GM19240 (cell line): ENCODE measurements around the gene FAM168A.

Source experiments
- DNase-seq: peaks from one replicate; pipeline ENCODE4 v3.0.0; 2011; ENCODE audit warnings: low spot score; ENCODE audit not compliant: insufficient read length

FAM168A gene, protein sequence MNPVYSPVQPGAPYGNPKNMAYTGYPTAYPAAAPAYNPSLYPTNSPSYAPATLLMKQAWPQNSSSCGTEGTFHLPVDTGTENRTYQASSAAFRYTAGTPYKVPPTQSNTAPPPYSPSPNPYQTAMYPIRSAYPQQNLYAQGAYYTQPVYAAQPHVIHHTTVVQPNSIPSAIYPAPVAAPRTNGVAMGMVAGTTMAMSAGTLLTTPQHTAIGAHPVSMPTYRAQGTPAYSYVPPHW

DNA sequence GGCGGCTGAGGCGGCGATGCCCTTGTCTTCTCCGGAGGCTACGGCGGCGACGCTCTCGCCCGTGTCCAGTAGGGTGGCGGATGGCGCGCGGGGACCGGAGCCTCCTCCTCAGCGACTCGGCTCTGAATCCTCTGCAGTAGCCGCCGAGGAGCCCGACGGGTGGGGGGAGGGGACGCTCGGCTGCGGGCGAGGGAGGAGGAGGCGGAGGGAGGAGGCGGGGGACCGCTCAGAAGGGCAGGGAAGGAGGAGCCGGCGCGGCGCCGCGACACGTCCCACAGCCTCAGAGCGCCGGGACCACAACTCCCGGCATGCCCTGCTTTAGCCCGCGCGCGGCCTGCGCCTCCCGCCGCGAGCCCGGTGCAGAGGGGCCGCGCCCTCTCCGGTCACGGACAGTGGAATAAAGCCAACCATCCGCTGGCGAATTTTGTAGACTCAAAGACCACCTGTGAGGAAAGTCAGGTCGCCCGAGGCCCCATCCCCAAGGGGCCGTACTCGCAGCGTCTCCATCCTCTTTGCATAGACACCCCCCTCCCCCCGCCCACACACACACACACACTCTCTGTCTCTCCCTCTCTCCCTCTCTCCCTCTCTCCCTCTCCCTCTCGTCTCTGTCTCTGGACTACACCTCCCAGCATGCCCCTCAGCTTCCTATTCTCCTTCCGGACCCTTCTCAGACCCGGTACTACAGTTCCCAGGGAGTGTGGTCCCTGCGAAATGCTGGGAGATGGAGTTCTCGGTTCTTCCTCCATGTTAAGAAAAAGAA is at the start of gene FAM168A:
FAM168A (minus strand) TSS at position 157 of the 763 bp plus-strand sequence. CDS start 129,638 bp downstream, outside the sequence.
- peak; percentile 77 for DNase-seq

DNA sequence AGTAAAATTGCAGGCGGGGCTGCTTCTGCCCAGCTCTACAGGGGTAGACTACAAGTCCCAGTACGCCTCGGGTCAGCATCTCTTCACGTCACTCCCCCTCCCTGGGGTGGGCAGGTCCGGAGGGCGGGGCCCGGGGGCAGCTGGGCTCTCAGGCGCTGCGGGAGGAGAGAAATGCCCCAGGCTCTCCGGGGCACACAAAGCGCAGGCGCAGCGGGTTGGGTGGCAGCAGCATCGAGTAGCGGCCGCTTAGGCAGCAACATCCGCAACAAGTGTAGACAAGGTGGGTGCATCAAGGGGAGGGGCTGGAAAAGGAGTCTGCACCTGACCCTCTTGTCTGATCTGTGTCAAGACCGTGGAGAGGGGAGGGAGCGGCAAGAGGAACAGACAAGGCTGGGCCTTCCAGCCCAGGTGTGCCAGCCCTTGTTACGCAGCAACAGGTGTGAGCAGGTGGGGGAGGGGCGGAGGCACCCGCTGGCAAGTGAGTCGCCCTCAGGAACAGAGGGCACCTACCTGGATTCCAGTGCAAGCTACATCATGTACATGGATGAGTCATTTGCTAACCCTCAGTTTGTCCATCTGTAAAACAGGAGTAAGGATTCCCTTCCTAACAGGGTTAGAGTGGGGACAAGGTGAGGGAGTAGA is 49.7 kb upstream of the FAM168A start:
- DNase-seq = peak; percentile 90

DNA sequence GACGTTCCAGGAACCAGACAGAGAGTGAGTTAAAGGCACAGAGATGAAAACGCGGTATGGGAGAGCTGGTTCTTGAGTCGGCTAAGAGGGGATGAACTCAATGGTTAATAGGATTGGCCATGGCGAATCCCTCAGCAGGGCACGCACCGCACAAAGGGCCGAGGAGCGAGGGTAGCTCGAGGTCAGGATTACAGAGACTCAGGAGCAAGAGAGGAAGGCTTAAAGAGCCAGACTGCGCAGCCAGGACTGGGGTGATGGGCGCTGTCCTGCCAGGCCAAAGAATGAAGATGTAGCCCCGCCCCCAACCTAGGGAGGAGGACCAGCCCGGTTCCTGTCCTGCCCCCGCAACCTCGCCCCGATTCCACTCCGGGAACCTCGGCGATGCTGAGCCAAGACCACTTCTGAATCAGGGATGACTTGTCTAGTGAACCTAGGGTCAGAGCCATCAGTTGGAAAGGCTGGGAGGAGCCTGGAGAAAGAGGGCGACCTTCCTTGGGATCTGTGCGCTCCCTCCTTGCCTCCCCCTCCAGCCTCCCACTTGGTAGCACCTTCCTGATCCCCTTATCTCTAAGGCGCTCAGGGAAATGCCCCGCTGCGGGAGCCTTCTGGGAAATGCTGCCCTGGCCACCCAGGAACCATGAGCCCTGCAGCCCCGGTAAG is 48.2 kb upstream of the FAM168A start, which contains the start of gene PLEKHB1:
PLEKHB1 (plus strand) TSS at position 610 of the 660 bp plus-strand sequence; CDS start at position 638, 28 bp downstream.
- DNase-seq = no peak

DNA sequence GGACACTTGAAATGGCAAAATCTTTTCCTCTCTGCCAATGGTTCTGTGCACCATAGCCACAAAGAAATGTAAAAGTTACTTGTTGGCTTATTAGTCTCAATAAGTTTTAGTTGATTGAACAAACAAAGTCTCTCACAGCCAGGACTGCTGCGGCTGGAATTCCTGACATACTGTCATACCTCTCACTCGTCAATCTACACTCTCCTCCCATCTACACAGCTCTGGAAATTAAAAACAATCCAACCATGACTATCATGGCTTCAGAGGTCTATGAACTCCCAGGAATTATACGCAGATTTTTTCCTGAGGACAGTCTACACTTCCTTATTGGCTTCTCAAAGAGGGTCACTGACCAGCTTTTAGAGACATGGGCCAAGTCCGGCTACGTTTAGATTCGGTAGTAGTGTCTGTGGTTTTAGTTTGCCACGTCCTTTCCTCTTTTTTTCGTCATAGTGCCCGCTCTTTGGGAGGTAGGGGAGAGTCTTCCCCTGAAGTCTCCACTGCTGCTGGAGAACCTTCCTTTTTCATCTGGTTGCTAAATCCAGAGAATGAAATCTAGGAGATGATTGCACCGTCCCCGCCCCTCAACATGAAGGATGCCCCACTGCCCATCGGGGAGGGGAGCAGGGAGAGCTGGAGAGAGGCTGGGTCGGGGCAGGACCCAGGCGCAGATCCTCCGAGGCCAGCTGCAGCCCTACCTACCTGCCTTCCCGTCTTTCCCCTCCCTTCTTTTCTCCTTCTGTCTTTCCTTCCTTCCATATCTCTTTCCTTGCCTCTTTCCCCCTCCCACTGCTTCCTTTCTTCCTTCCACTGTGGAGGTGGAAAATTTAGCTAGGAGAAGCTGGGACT is 47.4 kb upstream of the FAM168A start:
- DNase-seq = no peak

DNA sequence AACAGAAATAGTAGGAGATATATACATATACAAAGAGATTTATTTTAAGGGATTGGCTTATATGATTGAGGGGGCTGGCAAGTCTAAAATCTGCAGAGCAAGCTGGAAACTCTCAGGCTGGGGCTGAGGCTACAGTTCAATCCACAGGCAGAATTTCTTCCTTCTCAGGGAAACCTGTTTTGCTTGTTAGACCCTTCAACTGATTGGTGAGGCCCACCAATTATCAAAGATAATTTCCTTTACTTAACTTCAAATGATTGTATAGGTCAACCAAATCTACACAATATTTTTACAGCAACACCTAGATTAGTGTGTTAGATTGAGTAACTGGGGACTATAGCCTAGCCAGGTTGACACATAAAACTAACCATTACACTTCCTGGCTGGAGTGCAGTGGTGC is 43.8 kb upstream of the FAM168A start:
- no peak for DNase-seq

DNA sequence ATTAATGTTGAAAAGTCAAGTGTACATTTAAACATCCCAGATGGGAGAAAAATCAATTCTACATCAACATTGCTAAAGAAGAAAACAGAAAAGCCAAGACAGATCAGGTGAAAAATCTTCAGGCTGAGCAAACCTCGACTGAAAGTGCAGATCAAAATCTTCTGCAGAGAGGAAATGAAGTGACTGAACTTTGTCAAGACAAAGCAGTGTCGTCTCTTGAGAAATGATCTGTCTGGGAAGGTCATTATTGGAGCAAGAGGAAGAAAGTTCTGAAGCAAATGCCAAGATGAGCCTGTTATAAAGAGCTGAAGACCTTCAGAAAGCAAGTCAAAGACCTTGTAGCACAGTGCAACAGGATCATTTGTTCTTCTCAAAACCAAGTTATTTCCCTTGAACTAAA is 42.7 kb upstream of the FAM168A start:
- DNase-seq = no peak

DNA sequence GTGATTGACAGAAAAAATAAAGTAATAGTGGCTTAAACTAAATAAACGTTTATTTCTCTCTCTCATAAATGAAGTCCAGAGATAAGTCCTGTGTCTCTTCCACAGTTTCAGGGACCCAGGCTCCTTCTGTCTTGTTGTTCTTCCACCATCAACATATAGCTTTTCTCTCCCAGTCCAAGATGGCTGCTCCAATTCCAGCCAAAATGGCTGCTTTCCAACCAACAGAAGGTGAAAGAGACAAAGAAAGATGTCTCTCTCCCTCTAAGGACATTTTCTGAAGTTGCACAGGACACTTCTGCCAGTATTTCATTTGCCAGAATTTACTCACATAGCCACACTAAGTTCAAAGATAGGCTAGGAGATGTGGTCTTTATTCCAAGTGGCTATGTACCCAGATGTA is 39.1 kb upstream of the FAM168A start:
- no peak for DNase-seq

DNA sequence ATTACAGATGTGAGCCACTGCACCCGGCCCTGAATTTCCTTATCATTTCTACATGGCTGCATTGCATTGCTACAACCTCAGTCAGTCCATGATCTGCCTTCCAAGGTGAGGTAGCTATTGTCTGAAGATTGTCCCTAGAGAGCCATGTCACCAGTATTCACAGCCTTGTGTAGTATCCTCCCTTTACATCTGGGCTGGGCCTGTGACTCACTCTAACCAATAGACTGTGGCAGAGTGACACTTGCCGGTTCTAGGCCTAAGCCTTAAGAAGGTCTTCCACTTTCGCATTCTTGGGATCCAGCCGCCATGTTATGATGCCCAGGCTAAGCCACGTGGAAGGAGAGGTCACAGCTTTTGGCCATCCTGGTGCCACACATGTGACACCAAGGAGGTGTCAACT is 38.3 kb upstream of the FAM168A start:
- no peak for DNase-seq

DNA sequence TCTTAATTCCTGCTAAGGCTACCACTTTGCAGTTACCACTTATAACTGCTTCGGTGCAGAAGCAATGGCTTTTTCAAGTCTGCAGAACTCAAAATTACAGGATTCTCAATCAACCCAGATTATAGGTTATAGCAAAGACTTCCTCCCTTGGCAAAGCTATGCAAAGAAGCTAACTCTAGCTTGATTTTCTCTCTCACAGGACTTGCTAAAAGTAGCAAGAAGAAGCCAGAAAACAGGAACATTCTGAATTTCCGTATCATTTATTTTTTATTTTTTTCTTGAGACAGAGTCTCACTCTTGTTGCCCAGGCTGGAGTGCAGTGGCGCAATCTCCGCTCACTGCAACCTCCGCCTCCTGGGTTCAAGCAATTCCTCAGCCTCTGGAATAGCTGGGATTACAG is 37.8 kb upstream of the FAM168A start:
- DNase-seq = no peak

DNA sequence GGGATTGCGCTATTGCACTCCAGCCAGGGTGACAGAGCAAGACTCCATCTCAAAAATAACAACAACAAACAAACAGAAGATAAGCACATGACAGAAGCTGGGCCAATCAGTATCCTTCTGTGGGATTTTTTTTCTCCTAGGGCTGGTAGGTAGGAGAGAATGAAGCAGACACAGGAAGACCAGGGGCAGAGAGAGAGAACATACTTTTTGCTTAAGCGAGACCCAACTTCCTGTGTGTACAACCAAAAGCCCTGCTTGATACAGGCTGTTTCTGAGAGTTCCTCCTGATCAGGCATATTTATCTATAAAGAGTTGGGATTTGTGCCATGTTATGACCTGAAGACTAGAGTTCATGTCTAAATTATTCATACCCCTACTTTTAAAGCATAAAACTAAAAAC is 36.1 kb upstream of the FAM168A start:
- DNase-seq = no peak

DNA sequence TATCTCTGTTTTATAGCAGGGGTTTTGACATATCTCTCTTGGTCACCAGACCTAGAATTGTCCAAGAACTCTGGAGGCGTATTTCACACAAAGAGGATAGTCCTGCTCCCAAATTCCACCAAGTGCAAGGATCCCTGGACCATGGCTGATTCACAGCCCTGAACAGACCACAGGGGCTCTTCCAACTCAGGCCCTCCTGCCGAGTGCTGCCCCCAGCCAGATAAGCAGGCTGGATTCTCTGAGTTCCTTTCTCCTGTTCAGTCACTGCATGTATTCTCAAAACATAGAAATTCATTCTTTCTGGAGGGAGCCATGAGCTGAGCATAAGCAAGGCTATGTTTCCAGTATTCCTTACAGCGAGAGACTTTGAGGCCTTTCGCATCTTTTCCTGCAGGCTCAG is 35.1 kb upstream of the FAM168A start:
- no peak for DNase-seq

DNA sequence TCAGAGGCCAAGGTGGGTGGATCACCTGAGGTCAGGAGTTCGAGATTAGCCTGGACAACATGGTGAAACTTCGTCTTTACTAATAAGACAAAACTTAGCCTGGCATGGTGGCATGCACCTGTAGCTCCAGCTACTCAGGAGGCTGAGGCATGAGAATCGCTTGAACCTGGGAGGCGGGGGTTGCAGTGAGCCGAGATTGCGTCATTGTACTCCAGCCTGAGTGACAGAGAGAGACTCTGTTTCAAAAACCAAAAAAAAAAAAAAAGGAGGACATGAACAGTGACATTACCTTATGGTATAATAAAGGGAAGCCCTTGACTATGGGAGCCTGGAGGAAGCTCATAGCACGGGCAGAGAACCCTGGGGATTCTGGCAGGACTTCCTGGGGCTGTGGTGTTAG is 32.0 kb upstream of the FAM168A start:
- DNase-seq = no peak

DNA sequence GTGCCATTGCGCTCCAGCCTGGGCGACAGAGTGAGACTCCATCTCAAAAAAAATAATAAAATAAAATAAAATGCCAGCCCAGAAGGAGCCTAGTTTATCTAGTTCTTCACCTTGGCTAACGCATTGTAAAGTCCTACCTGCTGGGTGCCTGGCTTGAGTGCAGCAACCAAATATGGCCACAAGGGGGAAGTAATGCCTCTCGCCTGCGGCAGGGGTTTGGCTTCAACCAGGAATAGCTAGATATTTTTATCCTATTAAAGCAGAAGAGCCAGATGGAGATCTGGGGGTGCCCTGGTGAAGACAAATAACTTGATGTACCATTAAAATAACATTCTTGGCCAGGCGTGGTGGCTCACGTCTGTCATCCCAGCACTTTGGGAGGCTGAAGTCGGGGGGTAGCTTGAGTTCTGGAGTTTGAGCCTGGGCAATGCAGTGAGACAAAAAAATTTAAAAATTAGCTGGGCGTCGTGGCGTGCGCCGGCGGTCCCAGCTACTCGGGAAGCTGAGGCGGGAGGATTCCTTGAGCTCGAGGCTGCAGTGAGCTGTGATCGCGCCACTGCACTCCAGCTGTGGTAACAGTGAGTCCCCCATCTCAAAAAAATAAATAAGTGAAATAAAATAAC is 27.9 kb upstream of the FAM168A start:
- peak; percentile 69 for DNase-seq

DNA sequence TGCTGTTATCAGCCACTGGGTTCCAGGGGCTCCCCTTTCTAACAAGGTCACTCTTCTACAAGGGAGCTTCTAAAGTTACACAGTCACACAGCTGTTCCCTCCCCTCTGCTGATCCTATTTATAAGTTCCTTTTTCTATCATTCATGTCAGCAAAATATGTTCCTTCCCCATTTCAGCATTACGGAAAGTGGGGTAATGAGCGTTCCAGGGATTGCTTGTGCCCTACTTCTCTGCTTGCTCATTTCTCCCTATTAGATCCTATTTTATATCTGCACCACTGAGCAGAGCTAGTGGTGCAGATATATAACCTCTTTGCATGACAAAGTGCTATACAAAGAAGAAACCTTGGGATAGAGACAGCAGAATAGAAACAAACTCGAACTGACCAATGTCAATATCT is 25.8 kb upstream of the FAM168A start:
- DNase-seq = no peak

DNA sequence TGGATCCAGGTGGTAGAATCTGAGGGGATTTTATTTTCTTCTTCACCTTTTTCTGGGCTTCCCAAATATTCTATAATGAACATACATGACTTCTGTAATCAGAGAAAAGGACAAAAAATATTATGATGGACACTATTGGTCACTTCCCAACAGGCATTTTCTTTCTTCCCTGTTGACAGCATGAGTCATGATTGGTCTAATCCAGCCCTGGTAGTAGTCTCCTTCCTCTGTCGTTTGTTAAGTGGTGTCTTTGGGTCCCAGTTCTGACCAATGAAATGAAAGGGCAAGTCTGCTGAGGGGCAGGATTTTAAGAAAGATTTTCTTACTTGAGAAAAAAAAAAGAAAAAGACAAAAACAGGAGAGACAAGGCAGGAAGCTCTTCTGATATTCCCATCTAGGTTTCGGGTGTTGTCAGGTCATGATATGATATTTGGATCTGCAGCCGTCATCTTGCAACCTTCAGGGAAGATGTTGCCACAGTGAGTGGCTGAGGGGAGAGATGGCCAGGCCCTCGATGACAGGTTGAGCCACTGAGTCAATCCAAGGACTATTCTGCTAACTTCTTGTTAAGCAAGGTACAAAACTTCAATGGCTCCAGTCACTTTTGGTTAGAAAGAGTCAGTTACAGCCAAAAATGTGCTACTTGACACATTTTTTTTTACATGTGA is 25.1 kb upstream of the FAM168A start:
- DNase-seq = no peak

DNA sequence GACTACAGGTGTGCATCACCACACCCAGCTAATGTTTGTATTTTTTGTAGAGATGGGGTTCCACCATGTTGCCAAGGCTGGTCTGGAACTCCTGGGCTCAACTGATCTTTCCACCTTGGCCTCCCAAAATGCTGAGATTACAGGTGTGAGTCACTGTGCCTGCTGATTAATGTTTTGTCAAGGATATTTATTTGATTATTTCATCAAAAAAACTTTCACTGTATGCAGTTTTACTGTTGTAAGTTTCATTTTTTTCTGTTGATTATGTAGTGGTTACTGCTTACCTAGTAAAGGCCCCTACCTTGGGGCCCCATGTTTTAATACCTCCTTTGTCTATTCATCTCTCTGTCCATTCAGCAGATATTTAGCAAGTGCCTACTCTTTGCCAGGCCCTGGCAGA is 16.7 kb upstream of the FAM168A start:
- no peak for DNase-seq

DNA sequence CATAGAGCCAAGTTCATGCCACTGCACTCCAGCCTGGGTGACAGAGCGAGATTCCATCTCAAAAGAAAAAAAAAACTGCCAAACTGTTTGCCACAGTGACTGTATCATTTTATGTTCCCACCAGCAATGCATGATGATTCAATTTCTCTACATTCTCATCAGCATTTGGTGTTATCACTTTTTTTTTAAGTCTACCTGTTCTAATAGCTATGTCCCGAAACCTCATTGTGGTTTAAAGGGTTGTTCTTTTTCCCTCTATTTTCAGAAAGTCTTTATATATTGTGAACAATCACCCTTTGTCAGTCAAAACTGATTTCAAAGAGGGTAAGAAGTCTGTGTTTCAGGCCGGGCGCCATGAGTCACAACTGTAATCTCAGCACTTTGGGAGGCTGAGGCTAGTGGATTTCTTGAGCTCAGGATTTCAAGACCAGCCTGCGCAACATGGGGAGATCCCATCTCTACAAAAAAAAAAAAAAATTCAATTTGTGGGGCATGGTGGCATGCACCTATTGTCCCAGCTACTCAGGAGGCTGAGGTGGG is 14.8 kb upstream of the FAM168A start:
- no peak for DNase-seq

DNA sequence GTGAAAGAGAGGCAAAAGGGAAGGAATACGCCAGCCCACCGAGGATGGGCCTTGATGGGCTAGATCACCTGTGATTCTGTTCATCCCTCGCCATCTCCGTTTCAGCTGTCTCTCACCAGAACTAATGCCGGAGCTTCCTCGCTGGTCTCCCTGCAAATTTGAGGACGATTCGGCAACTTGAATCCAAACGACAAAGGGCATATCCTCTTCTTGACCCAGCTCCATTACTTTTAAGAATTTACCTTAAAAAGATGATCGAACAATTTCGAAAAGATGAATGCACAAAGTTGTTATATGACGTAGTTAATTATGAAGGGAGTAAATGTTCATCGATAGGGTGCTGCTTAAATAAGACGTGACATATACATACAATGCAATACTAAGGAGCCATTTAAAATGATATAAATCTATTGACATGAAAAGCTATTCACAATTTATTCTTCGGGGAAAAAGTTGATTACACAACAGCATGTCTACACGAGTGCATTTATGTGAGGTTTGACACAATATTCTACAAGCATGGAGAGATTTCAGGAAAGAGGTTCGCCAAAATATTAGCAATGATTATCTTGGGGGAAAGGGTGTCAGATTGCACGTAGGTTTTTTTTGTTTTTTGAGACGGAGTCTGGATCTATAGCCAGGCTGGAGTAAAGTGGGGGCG is 937 bp upstream of the FAM168A start:
- DNase-seq = no peak

DNA sequence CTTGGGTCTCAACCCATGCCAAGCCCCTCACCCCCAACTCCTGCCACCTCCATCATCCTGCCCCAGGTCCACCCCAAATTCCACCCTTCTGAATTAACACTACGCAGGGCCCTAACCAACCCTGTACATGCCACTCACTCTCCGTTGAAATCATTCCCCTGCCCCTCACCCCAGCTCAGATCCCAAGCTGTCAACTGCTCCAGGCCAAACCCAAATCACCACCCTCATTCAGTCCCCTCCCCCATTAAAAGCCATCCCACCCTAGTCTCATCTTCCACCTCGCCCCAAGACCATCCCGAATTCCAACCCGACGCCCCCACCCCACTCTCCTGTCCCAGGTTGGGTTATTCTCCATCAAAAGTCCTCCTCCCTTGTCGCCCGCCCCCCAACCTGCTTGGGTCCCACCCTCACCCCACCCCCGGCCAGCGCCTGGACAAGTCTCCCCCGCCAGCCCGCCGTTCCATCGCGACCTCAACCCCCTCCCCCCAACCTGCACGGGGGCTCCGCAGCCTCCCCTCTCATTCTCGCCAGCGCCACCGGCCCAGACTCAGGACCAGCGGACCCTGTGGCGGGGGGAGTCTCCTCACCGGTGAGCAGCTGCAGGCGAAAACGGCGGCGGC is 466 bp downstream of the FAM168A start:
- no peak for DNase-seq
